Tibial nerve (tissue), 4 donors: ENCODE results near the gene NDUFS8. TPM values are rescaled to one million over a fixed set of nuclear protein-coding genes. Genes with fewer than 3 reads are reported as not detected.

ENCODE experiments used
- DNase-seq, 2 donors: peaks; one replicate each; pipeline ENCODE4 v3.0.0-alpha.2; 2019; ENCODE audit warnings: low spot score in 2 of 2
- H3K27ac ChIP-seq, 4 donors: fragments of 200-600 bp; sonication (generic) in 3 of 4; one replicate each; pipeline ENCODE4 v1.5.1; 2017 to 2019; ENCODE audit warnings: mild to moderate bottlenecking in 1 of 4
- H3K27me3 ChIP-seq, 2 donors: fragments of 200-600 bp; sonication (generic) in 1 of 2; one replicate each; pipeline versions ENCODE4 v1.5.1 to v1.6.0; 2017 to 2019
- H3K36me3 ChIP-seq, 3 donors: fragments of 200-600 bp; sonication (generic); one replicate each; pipeline ENCODE4 v1.5.1; 2018 to 2019
- H3K4me1 ChIP-seq, 4 donors: fragments of 200-600 bp; sonication (generic) in 3 of 4; one replicate each; pipeline ENCODE4 v1.5.1; 2017 to 2019
- H3K4me3 ChIP-seq, 4 donors: fragments of 200-600 bp; sonication (generic) in 3 of 4; one replicate each; pipeline ENCODE4 v1.5.1; 2017 to 2019; ENCODE audit warnings: mild to moderate bottlenecking in 1 of 4, moderate library complexity in 1 of 4
- H3K9me3 ChIP-seq, 4 donors: fragments of 200-600 bp; sonication (generic) in 3 of 4; one replicate each; pipeline ENCODE4 v1.5.1; 2017 to 2019
- CTCF ChIP-seq, 5 experiments: fragments of 200-600 bp in 3 of 5; fragments of 450-650 bp in 2 of 5; sonication (generic) in 3 of 5; IDR thresholded peaks; one replicate each; pipeline ENCODE4 v1.5.1; 2016 to 2019; ENCODE audit warnings: antibody characterized with exemption in 5 of 5, mild to moderate bottlenecking in 3 of 5, moderate library complexity in 2 of 5
- EP300 ChIP-seq, 2 donors: sonication (generic); formaldehyde crosslinking; IDR thresholded peaks; one replicate each; pipeline ENCODE4 v1.6.1; 2017; ENCODE audit warnings: antibody characterized with exemption in 2 of 2, mild to moderate bottlenecking in 1 of 2
- POLR2A ChIP-seq, 2 donors: fragments of 450-650 bp; IDR thresholded peaks; one replicate each; pipeline ENCODE4 v1.6.1; 2017; ENCODE audit warnings: antibody characterized with exemption in 2 of 2, mild to moderate bottlenecking in 2 of 2, moderate library complexity in 2 of 2
- WGBS, 2 donors: methylation state at CpG; one replicate each; pipeline ENCODE4 v1.1.5; 2018; 5-methylcytosine and 5-hydroxymethylcytosine counted together
- total RNA-seq, 4 donors: library from RNA; depleted of rRNA; stranded (reverse); fragments of >200 nt; gene quantifications; one replicate each; pipeline ENCODE4 v1.1.0, GENCODE V29; 2016

The NDUFS8 gene
- total RNA-seq, 4 donors from 2014 or later = 143 to 205 (median 180) TPM

GRCh38 chr11:68014157-68014946, 16.1 kb upstream of the NDUFS8 start:
- DNase-seq = peak; percentile 61
- 14 to 21% methylated on average over 9 to 11 of the region's 16 CpGs for WGBS, 2 donors
- Histone ChIP-seq H3K4me1 (peaks cover 0 to 98% (median 71%) of the 10 kb centered on the region in 4 donors), H3K27me3 (no peaks in the 10 kb centered on the region), H3K9me3 (no peaks in the 10 kb centered on the region), H3K4me3 (no peak overlapping the region), H3K27ac (peak overlapping the region; percentile 93 to 98 (median 96)), H3K36me3 (peaks cover 0 to 12% (median 0%) of the 10 kb centered on the region in 3 donors)
- TF ChIP-seq CTCF (IDR thresholded peaks at IDR 0.05) (no peak), EP300 (IDR thresholded peaks at IDR 0.05) (peak; percentile 44 to 68), POLR2A (IDR thresholded peaks at IDR 0.05) (no peak)

DNA sequence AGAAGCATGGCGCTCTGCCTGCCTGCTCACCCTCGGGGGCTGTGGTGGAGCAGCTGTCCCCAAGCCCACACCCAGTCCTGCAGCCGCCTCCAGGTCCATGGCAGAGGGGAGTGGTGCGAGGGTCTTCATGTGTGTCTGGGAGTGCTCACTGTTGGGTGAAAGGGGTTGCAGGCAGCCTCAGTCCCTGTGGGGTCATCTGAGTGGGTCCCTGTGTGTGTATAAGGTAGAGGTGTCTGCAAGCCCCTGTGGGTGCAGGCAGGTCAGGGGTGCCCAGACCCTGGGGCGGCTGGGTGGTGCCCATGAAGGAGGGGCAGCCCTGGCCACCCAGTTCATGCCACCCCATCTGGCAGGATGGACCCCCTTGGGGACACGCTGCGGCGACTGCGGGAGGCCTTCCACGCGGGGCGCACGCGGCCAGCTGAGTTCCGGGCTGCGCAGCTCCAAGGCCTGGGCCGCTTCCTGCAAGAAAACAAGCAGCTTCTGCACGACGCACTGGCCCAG, 15.5 kb upstream of the NDUFS8 start:
- no peak overlapping the region for H3K4me3 ChIP-seq
- no peak for DNase-seq
- peaks cover 0 to 17% (median 0%) of the 10 kb centered on the region in 3 donors for H3K36me3 ChIP-seq
- WGBS, 2 donors = 70 to 96% methylated on average over 2 to 15 of the region's 19 CpGs
- no peak for TF ChIP-seq EP300 (IDR thresholded peaks at IDR 0.05)
- TF ChIP-seq POLR2A (IDR thresholded peaks at IDR 0.05) = no peak
- no peak for TF ChIP-seq CTCF (IDR thresholded peaks at IDR 0.05)
- H3K9me3 ChIP-seq = no peaks in the 10 kb centered on the region
- peak overlapping the region; percentile 93 to 98 (median 96) for H3K27ac ChIP-seq
- H3K4me1 ChIP-seq = peaks cover 0 to 97% (median 65%) of the 10 kb centered on the region in 4 donors
- no peaks in the 10 kb centered on the region for H3K27me3 ChIP-seq

DNA sequence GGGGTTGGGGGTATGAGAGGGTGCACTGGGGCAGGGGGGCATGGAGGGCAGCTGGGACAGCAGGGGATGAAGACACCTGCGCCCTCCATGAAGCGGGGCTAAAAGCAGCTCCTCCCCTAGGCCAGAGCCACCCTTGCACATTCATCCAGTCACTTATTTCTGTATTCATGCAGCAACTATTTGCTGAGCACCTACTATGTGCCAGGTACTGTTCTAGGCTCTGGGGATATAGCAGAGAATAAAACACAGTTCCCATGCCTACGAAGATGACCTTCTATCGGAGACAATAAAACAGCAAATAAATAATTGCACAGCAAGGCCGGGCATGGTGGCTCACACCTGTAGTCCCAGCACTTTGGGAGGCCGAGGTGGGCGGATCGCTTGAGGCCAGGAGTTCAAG, 15.0 kb upstream of the NDUFS8 start:
- no peak overlapping the region for H3K4me3 ChIP-seq
- H3K9me3 ChIP-seq = no peaks in the 10 kb centered on the region
- TF ChIP-seq EP300 (IDR thresholded peaks at IDR 0.05) (no peak), CTCF (IDR thresholded peaks at IDR 0.05) (no peak), POLR2A (IDR thresholded peaks at IDR 0.05) (no peak)
- no peaks in the 10 kb centered on the region for H3K27me3 ChIP-seq
- peaks cover 0 to 17% (median 0%) of the 10 kb centered on the region in 3 donors for H3K36me3 ChIP-seq
- no peak for DNase-seq
- H3K27ac ChIP-seq = peak overlapping the region; percentile 93 to 98 (median 96)
- WGBS, 2 donors = 96% methylated on average over 8 of the region's 8 CpGs
- H3K4me1 ChIP-seq = peaks cover 0 to 98% (median 61%) of the 10 kb centered on the region in 4 donors

DNA sequence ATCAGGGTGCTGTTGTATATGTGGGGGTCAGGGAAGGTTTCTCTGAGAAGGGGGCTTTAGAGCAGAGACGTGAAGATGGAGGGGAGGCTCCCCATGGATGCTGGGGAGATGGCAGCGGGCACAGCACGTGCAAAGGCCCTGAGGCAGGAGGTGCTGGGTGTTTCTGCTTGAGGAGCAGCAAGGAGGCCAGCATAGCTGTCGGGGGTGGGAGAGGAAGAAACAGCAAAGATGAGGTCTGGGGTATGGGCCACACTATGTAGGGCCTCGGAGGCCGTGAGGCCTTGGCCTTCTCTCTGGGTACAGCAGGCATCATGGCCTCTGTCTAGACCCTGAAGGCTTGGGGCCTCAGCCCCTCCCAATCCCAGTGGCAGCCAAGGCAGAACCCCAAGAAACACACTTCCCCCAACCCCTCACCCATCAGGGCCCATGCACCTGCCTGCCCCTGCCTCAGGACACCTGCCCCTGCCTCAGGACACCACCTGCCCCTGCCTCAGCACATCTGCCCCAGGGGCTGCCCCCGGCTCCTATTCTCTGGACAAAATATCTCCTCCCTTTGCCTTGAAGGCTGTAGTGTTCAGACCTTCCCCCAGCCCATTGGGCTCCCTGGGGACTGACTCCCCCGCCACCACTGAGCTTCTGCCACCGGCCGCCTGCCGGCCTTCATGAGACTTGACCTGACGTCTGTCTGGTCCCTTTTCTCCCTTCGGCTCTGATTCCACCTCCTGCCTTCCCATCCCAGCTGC, 14.1 kb upstream of the NDUFS8 start:
- no peak overlapping the region for H3K4me3 ChIP-seq
- TF ChIP-seq EP300 (IDR thresholded peaks at IDR 0.05) (no peak), CTCF (IDR thresholded peaks at IDR 0.05) (peak in 1 of 5 experiments; percentile 21)
- 63 to 68% methylated on average over 13 of the region's 13 CpGs for WGBS, 2 donors
- peak overlapping the region; percentile 51 to 98 (median 70) for H3K27ac ChIP-seq
- peaks cover 0 to 19% (median 0%) of the 10 kb centered on the region in 3 donors for H3K36me3 ChIP-seq
- peaks cover 0 to 98% (median 54%) of the 10 kb centered on the region in 4 donors for H3K4me1 ChIP-seq
- no peaks in the 10 kb centered on the region for H3K27me3 ChIP-seq
- H3K9me3 ChIP-seq = no peaks in the 10 kb centered on the region
- no peak for DNase-seq
